Glutamatergic neuron (in vitro differentiated cells): ENCODE data around the gene JUNB. TPM values are rescaled to one million over a fixed set of nuclear protein-coding genes. Genes with fewer than 3 reads are reported as not detected.

ENCODE experiments used
- DNase-seq: peaks from one replicate; pipeline ENCODE4 v3.0.0; 2022
- H3K27ac Mint-ChIP-seq: one replicate; pipeline ENCODE4 v1.8.0; 2020; ENCODE audit warnings: mild to moderate bottlenecking, mixed read lengths, inconsistent platforms; ENCODE audit not compliant: unreplicated experiment
- H3K27me3 Mint-ChIP-seq: one replicate; pipeline ENCODE4 v1.8.0; 2020; ENCODE audit warnings: mild to moderate bottlenecking, moderate library complexity, mixed read lengths, inconsistent platforms; ENCODE audit not compliant: unreplicated experiment
- H3K36me3 Mint-ChIP-seq: one replicate; pipeline ENCODE4 v1.8.0; 2020; ENCODE audit warnings: mild to moderate bottlenecking, mixed read lengths, inconsistent platforms; ENCODE audit not compliant: unreplicated experiment
- H3K4me1 Mint-ChIP-seq: one replicate; pipeline ENCODE4 v1.8.0; 2020; ENCODE audit warnings: mild to moderate bottlenecking, low read depth, mixed read lengths, inconsistent platforms; ENCODE audit not compliant: unreplicated experiment
- H3K4me3 Mint-ChIP-seq: one replicate; pipeline ENCODE4 v1.8.0; 2020; ENCODE audit warnings: mild to moderate bottlenecking, mixed read lengths, inconsistent platforms; ENCODE audit not compliant: unreplicated experiment
- H3K9me3 Mint-ChIP-seq: one replicate; pipeline ENCODE4 v1.8.0; 2020; ENCODE audit warnings: mild to moderate bottlenecking, moderate library complexity, mixed read lengths, inconsistent platforms; ENCODE audit not compliant: unreplicated experiment
- total RNA-seq: library from RNA; stranded (reverse); fragmentation: NEBNext Ultra II Directional; extraction: Animal tissue kit (Norgen Biotek cat#: 25700); gene quantifications from one replicate; pipeline ENCODE4 v1.2.1, GENCODE V29; 2021; ENCODE audit not compliant: unreplicated experiment
- TF ChIP-seq, protein P1 (sequence below): fragments of 200-600 bp; sonication (generic); IDR thresholded peaks from one replicate; pipeline ENCODE4 v1.5.0; 2021; ENCODE audit not compliant: partially characterized antibody, unreplicated experiment

The JUNB gene
- total RNA-seq, 1 donor from 2014 or later: 24.9 TPM

DNA sequence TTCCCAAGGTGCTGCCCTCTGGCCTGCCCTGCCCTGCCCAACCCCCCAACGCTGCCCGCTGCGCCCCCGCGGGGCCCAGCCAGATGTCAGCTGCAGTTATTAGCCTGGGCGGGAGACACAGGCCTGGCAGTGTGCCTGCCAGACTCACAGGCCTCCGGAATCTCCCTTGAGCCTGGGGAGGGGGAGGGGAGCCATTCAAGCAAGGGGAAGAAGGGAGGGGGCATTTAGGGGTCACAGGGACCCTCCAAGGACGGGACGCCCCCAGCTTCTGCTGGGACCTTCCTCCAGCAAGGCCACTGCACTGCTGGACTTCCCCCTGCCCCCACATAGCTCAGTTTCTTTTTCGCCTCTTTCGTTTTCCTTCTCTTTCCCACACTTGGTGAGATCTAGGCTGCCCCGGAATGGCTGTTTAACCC, 2.6 kb upstream of the JUNB start:
- H3K27me3 Mint-ChIP-seq: peaks cover 6% of the 10 kb centered on the region
- no peaks in the 10 kb centered on the region for H3K36me3 Mint-ChIP-seq
- H3K27ac Mint-ChIP-seq: peak overlapping the region; percentile 82
- peak; percentile 63 for DNase-seq
- H3K9me3 Mint-ChIP-seq: peaks cover 12% of the 10 kb centered on the region
- TF ChIP-seq, protein P1, sequence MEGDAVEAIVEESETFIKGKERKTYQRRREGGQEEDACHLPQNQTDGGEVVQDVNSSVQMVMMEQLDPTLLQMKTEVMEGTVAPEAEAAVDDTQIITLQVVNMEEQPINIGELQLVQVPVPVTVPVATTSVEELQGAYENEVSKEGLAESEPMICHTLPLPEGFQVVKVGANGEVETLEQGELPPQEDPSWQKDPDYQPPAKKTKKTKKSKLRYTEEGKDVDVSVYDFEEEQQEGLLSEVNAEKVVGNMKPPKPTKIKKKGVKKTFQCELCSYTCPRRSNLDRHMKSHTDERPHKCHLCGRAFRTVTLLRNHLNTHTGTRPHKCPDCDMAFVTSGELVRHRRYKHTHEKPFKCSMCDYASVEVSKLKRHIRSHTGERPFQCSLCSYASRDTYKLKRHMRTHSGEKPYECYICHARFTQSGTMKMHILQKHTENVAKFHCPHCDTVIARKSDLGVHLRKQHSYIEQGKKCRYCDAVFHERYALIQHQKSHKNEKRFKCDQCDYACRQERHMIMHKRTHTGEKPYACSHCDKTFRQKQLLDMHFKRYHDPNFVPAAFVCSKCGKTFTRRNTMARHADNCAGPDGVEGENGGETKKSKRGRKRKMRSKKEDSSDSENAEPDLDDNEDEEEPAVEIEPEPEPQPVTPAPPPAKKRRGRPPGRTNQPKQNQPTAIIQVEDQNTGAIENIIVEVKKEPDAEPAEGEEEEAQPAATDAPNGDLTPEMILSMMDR: no peak
- peak overlapping the region; percentile 79 for H3K4me3 Mint-ChIP-seq
- peaks cover 14% of the 10 kb centered on the region for H3K4me1 Mint-ChIP-seq

DNA sequence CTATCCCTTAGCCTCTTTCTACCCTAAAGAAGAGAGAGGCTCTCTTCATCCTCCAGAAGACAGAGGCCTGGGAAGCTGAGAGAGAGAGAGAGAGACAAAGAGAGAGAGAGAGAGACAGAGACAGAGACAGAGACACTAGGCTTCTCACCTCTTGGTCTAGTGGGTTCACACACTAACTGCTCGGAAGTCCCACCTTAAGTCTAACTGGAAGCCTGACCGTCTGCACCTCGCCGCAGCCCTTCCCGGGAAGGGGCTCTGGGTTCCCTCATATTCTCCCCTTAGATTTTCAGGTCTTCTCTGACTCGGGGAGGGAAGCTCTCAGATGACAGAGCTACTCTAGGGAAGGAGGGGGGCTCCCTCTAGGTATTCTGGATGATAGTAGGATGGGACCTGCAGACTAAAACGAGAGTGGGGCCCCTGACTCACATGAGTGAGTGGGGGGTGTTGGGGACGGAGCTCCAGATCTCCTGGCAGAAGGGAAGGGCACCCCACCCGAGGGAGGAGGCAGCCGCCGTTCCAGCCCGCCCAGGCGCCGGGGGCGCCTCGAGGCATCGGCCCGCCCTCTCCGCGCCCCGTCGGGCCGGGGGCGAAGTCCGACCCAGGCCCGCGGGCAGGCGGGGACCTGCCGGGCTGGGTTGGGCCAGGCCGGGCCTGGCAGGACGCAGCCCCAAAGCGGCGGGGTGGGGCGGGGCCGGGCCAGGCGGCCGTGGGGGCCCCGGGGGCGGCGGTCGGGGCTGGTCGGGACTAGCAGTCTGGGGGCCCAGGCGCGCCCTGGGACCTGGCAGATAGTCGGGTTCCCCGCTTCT, 2.0 kb upstream of the JUNB start:
- Mint-ChIP-seq H3K27me3 (peaks cover 8% of the 10 kb centered on the region), H3K27ac (peak overlapping the region; percentile 72), H3K9me3 (peaks cover 15% of the 10 kb centered on the region), H3K4me3 (peak overlapping the region; percentile 79), H3K4me1 (peaks cover 18% of the 10 kb centered on the region), H3K36me3 (no peaks in the 10 kb centered on the region)
- TF ChIP-seq, protein P1: no peak
- DNase-seq: peak; percentile 18

DNA sequence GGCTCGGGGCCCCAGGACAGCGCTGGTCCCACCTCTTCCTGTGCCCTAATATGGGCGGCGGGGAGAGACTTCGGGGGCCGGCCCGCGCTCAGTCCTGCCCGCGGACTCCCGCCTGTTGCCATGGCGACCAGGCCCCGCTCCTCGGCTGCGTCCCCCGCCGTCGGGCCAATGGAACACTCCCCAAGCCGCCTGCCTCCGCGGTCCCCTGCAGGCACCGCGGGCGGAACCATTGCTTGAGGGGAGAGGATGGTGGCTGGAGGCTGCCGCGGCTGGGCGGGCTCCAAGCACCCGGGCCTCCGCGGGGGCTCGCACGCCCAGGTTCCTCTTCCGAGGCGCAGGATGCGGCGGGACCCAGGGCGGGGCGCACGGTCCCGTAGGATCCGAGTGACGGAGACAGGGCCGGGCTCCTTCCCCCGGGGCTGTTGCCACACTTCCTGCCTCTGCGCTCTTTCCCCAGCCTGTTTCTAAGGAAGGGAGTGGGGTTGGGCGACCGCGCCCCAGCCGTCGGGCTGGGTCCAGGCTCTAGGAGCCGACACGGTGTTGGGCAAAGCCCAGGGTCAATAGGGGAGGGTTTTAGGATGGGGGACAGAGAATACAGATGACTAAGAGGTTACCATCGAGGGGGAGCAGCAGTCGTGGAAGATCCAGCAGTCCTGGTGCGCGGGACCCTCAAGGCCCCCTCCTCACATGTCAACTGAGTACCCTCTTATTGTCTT, 1.2 kb upstream of the JUNB start:
- TF ChIP-seq, protein P1: no peak
- H3K27me3 Mint-ChIP-seq: peaks cover 9% of the 10 kb centered on the region

DNA sequence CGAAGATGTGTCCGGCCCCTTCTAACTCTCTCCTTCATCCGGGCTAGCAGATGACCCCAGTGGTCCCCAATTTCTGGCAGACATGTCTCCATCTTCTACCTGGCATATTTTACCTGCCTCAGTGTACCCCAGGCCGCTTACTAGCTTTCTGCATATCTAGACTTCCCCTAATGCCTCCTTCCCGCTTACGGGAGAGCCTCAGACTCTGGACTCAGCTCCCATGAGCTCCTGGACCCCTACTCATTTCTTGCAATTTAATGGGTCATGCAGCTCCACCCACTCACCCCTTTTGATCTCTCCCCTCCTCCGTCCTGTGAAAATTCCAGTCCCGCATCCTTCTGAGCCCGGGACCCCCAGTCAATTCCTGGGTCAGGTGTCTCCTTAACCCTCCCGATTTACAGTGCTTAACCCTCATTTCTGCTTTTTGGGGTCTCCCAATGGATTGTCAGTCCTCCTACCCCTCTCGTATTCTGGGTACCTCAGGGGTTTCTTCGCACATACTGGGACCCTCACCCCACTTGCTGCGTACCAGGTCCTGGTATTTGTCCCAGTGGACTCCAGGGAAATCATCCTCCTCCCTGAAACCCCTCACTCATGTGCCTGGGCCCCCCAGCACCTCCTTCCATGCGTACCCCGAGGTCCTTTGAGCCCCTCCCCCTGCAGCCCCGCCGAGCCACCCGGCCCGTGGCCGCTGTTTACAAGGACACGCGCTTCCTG, 500 bp upstream of the JUNB start:
- H3K36me3 Mint-ChIP-seq: no peaks in the 10 kb centered on the region
- peak overlapping the region; percentile 48 for H3K27ac Mint-ChIP-seq
- H3K9me3 Mint-ChIP-seq: peaks cover 16% of the 10 kb centered on the region
- TF ChIP-seq, protein P1: no peak
- H3K4me1 Mint-ChIP-seq: peaks cover 21% of the 10 kb centered on the region
- peak overlapping the region; percentile 76 for H3K4me3 Mint-ChIP-seq
- peaks cover 11% of the 10 kb centered on the region for H3K27me3 Mint-ChIP-seq
- no peak for DNase-seq

More for the DNA sequence above, 1.2 kb upstream of the JUNB start:
- peaks cover 16% of the 10 kb centered on the region for H3K9me3 Mint-ChIP-seq
- peak overlapping the region; percentile 48 for H3K27ac Mint-ChIP-seq
- no peaks in the 10 kb centered on the region for H3K36me3 Mint-ChIP-seq
- peak; percentile 96 for DNase-seq
- peaks cover 18% of the 10 kb centered on the region for H3K4me1 Mint-ChIP-seq
- peak overlapping the region; percentile 76 for H3K4me3 Mint-ChIP-seq
